GM19463 (cell line): ENCODE data around the gene GALP.
"Not testable (repeated sequence)": the region's sequence is repeated elsewhere in the genome, so short reads cannot be mapped to it uniquely, and the experiment has no call there.

ENCODE experiments used
- ATAC-seq: cut with Tn5 transposase; IDR thresholded peaks from one replicate; pipeline ENCODE4 v1.9.1; 2021; ENCODE audit warnings: mild to moderate bottlenecking, moderate library complexity; ENCODE audit not compliant: unreplicated experiment

GALP gene

DNA sequence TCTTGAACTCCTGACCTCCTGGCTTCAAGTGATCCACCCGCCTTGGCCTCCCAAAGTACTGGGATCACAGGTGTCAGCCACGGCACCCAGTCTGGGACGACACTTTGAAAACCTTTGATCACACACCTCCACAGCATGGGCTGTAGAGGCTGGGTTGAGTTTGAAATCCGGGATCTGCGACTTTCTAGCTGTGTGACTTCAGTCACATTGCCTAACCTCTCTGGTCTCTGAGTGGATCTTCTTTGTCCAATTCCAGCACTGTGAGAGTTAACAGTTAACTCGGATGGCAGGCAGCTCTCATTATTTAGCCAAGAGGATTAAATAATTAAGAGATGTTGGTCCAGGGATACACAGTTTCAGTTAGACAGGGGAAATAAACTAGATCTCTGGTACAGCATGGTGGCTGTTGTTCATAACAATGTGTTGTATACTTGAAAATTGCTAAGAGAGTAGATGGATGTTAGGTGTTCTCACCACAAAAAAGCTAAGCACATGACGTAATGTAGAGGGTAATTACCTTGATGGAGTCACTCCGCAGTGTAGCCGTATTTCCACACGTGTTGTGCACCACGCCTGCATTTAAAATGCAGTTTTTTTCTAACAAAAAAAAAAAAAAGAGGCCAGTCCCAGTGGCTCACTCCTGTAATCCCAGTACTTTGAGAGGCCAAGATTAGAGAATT, 1.9 kb downstream of the GALP start:
- ATAC-seq = no peak

DNA sequence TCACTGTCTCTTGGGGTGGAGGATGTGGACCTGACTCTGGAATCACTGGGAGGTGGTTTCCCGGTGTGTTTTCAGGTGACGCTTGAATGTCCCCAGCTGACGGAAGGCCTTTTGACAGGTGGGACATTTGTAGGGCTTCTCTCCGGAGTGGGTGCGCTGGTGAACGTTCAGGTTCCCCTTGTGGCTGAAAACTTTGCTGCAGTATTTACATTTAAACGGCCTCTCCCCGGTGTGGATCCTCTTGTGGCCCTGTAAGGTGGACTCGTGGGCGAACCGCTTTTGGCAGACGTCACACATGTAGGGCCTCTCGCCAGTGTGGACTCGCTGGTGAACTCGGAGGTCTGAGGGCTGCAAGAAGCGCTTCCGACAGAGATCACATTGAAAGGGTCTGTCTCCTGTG, 14.0 kb downstream of the GALP start:
- ATAC-seq = no peak

DNA sequence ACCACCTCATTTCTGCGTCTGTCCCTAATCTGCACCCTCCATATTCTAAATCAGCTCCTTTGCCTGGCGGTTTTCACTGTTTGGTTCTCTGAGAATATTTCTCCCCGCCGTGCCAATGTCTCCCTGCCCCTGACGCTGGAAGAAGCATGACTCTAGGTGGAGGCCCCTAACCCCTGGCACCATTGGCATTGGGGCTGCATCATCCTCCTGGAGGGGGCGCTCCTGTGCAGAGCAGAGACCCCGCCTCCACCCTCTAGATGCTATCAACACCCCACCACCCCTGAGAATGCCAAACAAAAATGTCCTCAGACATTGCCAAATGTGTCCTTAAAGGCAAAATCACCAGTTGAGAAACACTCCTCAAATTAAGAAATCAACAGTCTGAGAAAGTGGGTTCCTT, 15.3 kb downstream of the GALP start:
- ATAC-seq = no peak

- ATAC-seq = no peak
These were observed 15.9 kb downstream of the GALP start for GRCh38 chr19:56191711-56192110.

DNA sequence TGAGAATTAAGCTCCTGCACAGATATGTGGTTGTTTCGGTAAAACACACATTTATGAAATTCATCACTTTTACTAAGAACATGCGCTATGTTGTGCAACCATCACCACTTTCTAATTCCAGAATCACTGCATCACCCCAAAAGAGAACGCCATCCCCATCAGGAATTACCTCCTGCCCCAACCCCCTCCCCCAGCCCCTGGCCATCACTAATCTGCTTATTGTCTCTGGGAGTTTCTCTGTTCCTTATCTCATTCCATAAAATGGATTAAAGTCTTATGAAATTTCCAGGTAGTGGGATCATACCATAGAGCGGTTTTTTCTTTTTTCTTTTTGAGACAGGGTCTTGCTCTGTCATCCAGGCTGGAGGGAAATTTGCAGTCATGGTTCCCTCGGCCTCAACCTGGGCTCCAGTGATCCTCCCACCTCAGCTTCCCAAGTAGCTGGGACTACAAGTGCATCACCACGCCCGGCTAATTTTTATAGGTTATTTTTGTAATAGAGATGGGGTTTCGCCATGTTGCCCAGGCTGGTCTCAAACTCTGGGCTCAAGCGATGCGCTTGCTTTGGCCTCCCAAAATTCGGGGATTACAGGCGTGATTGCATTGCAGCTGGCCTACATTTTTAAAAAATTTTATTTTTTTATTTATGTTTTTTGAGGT, 18.3 kb downstream of the GALP start:
- no peak for ATAC-seq

DNA sequence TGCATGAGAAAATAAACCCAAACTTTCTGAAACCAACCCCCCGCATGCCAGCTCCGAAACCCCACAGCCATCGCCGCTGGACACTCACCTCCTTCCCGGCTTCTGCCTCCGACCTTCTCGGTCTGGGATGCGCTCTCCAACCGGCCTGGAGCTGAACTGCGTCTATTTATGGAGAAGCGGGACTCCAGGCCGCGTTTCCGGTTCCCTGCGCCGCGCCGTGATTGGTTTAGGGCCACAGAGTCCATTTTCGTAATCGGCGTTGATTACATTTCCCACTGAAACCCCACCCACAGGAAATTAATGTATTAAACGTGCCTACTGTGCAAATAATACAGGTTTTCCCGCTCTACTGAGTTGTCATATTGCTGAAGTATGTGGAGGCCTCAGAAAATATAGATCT, 21.8 kb downstream of the GALP start, which contains the start of gene ZSCAN5B:
Gene ZSCAN5B (minus strand): TSS at position 138 of the 400 bp plus-strand sequence. CDS start 4,731 bp downstream, outside the sequence.
- not testable (repeated sequence) for ATAC-seq

DNA sequence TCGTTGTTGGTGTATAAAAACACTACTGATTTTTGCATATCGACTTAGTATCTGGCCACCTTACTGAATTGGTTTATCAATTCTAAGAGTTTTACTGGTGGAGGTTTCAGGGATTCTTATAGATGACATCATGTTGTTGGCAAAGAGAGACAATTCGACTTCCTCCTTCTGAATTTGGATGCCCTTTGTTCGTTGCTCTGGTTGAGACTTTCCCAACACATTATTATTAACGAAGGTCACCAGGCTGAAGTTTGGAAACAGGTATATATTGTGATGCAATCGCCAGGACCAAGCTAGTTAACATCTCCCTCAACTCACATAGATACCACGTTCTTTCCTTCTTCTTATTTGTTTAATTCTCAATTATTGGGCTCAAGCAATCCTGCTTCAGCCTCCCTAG, 23.9 kb downstream of the GALP start:
- ATAC-seq = no peak

- no peak for ATAC-seq
These were observed 26.2 kb downstream of the GALP start, which contains the start of gene ZSCAN5C for GRCh38 chr19:56201973-56202372. ZSCAN5C (plus strand) TSS chr19:56202273; CDS start chr19:56205914, 3,641 bp downstream.

DNA sequence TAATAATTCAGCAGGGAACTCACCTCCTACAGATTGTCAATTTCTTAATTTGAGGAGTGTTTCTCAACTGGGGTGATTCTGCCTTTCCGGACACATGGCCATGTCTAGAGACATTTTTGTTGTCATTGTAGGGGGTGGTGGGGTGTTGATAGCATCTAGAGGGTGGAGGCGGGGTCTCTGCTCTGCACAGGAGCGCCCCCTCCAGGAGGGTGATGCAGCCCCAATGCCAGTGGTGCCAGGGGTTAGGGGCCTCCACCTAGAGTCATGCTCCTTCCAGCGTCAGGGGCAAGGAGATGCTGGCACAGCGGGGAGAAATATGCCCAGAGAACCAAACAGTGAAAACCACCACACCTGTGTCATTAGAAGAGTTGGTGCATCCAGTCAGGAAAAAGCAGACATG, 31.8 kb downstream of the GALP start:
- ATAC-seq = not testable (repeated sequence)

GRCh38 chr19:56209091-56209490, 33.3 kb downstream of the GALP start:
- no peak for ATAC-seq

- not testable (repeated sequence) for ATAC-seq
These were observed 34.2 kb downstream of the GALP start for GRCh38 chr19:56210036-56210435.

- ATAC-seq = no peak
These were observed 35.9 kb downstream of the GALP start for GRCh38 chr19:56211718-56212117.

DNA sequence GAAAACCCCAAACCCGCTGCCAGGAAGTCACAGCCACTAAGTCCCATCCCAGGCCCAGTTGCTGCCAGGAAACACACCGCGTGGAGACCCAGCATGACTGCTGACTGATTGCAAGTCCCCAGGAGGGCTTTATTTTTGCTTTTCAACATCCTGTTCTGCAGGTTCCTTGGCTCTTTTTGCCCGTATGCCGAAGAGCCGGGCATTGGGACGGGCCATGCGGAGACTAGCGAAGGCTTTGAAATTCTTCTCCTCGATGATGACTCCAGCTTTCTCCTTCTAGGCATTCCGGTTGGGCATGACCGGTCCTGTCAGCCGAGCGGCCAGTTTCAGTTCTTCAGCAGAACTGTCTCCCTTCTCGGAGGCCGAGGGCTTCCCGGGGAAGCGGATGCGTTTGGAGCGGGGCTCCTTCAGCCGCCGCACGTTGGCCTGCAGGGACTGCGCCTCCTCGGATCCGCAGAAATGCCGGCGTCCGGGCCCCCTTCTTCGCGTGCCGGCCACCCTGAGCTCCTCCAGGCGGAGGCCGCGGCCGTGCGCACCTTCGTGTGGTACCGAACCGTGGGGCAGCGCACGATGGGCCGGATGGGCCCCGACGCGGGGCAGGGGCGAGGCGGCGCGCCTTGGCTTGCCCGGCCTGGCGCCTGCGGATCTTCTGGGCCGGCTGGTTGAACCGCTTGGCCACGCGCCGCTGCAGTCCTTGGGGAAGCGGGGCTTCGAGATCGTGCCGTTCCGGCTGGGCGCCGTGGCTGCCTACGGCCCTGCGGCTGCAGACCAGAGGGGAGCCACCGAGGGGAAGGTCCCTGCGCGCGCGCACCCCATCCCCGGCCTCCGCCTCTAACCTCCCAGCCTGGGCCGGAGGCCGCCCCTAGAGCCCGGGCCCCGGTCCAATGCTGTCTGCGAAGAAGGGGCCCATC, 41.5 kb downstream of the GALP start:
- ATAC-seq = no peak

- ATAC-seq = no peak
These were observed 43.2 kb downstream of the GALP start for GRCh38 chr19:56218961-56219360.

DNA sequence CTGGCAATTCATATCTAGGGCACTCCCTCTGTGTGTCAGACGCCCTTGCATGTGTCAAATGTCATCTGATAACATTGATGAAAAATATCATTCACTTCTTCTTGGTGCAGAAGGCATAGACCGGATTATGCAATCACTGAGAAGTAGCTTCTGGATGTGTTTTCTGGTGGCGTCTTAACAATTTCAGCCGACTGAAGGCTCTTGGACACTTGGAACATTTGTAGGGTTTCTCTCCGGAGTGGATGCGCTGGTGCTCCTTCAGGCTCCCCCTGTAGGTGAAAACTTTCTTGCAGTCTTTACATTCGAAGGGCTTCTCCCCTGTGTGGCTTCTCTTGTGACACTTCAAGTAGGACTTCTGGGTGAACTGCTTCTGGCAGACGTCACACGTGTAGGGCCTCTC, 45.6 kb downstream of the GALP start:
- not testable (repeated sequence) for ATAC-seq

GRCh38 chr19:56221851-56222250, 46.0 kb downstream of the GALP start:
- ATAC-seq = no peak

GRCh38 chr19:56222901-56223300, 47.1 kb downstream of the GALP start:
- ATAC-seq = no peak

DNA sequence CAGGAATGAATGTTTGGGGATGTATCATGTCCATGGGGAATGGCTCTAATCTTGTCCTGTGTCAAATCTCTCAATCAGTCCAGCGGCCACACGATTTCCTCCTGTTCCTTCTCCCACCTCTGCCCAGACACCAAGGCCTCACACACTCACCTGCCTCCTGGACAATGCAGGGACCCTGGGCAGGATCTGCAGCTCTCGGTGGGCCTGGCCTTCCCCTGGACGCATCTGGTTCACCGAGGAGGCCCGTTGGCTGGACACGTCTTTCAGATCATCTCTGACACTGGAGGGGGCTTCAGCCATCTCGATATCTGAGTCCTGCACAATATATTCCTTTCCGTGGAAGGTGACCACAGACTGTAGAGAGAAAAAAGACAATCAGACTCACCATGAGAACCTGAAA, 47.7 kb downstream of the GALP start:
- ATAC-seq = no peak
